ENCODE measurements around the gene CASKIN2. TPM values are rescaled to one million over a fixed set of nuclear protein-coding genes. Genes with fewer than 3 reads are reported as not detected.
"Not testable (repeated sequence)": the region's sequence is repeated elsewhere in the genome, so short reads cannot be mapped to it uniquely, and the experiment has no call there.

The CASKIN2 gene
- total and polyA plus RNA-seq, 5 donors, result 25.9 to 50.4 (median 43.4) TPM

DNA sequence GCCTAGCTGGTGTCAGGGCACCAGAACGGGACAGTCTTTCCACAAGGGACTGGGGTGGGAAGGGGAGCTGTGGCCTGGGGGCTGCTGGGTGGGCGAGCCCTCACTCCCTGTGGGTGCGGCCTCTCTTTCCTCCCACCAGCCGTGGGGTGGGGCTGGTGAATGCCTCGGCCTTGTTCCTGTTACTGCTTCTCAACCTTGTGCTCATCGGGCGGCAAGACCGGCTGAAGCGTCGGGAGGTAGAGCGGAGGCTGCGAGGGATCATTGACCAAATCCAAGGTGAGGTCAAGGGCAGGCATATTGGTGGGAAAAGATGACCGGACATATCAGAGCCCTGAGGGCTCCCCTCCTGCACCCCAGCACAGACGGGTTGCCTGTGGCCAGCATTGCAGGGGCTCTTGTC is 29.2 kb downstream of the CASKIN2 start:
- WGBS, result 79% methylated on average over 14 of the region's 14 CpGs
- no peak for ATAC-seq
- Histone ChIP-seq H3K4me1 (ENCODE audit: control insufficient read depth, insufficient read depth, low read length) (peaks cover 8% of the 10 kb centered on the region), H3K27ac (ENCODE audit: low read length) (no peak overlapping the region), H3K27me3 (ENCODE audit: control insufficient read depth, insufficient read depth) (no peaks in the 10 kb centered on the region), H3K9me3 (ENCODE audit: control insufficient read depth, low read length) (no peaks in the 10 kb centered on the region), H3K4me3 (ENCODE audit: low read length) (no peak overlapping the region)
- intact Hi-C loops (cut with DNase I), result no loop called here
- peak in 1 of 3 donors; percentile 53 for DNase-seq

DNA sequence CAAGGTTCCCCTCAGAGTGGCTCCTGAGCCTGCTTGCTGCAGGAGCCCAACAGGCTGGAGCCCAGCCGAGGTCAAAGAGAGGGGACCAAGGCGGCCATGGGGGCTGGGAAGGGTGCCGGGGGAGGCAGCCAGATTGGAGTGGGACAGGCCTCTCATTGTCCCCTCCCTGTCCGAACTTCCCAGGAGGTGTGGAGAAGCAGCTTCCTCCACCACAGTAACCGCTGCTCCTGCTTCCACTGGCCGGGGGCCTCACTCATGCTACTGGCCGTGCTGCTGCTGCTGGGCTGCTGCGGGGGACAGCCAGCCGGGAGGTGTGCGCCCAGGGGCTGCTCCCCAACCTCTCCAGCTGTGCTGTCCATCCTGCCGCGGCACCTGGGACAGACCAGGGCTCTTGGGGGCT is 29.6 kb downstream of the CASKIN2 start:
- H3K27me3 ChIP-seq (ENCODE audit: control insufficient read depth, insufficient read depth), result no peaks in the 10 kb centered on the region
- 77% methylated on average over 12 of the region's 12 CpGs for WGBS
- peak overlapping the region; percentile 20 for H3K27ac ChIP-seq (ENCODE audit: low read length)
- ATAC-seq, result peak in 1 of 2 donors; percentile 13
- H3K9me3 ChIP-seq (ENCODE audit: control insufficient read depth, low read length), result no peaks in the 10 kb centered on the region
- H3K4me1 ChIP-seq (ENCODE audit: control insufficient read depth, insufficient read depth, low read length), result peaks cover 8% of the 10 kb centered on the region
- peak in 2 of 3 donors; percentile 75 to 77 for DNase-seq
- intact Hi-C loops (cut with DNase I), result no loop called here
- no peak overlapping the region for H3K4me3 ChIP-seq (ENCODE audit: low read length)

DNA sequence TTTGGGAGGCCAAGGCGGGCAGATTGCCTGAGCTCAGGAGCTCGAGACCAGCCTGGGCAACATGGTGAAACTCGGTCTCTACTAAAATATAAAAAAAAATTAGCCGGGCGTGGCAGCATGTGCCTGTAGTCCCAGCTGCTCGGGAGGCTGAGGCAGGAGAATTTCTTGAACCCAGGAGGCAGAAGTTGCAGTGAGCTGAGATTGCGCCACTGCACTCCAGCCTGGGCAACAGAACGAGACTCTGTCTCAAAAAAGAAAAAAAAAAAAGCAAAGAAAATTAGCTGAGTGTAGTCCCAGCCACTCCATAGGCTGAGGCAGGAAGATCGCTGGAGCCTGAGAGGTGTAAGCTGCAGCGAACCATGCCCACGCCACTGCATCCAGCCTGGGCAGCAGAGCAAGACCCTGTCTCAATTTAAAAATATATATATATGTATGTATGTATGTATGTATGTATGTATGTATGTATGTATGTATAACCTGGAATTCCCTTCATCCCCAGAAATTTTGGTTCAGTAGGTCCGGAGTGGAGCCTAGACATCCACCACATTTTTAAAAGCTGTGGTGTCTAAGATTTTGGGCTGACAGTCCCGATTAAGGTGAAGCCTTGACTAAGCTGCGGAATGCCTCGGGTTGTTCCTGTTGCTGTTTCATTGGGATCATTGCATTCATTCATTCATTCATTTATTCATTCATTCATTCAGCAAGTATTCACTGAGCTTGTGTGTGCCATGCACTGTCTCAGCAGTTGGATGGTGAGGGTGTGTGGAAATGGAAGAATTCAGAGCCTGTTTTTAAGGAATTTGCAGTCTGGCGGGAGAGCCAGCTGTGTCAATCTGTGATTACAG is 33.0 kb downstream of the CASKIN2 start:
- H3K27ac ChIP-seq (ENCODE audit: low read length), result no peak overlapping the region
- H3K9me3 ChIP-seq (ENCODE audit: control insufficient read depth, low read length), result no peaks in the 10 kb centered on the region
- H3K4me3 ChIP-seq (ENCODE audit: low read length), result no peak overlapping the region
- no peaks in the 10 kb centered on the region for H3K27me3 ChIP-seq (ENCODE audit: control insufficient read depth, insufficient read depth)
- H3K4me1 ChIP-seq (ENCODE audit: control insufficient read depth, insufficient read depth, low read length), result peaks cover 1% of the 10 kb centered on the region
- intact Hi-C loops (cut with DNase I), result no loop called here
- no peak for DNase-seq
- 86% methylated on average over 16 of the region's 16 CpGs for WGBS
- ATAC-seq, result no peak

DNA sequence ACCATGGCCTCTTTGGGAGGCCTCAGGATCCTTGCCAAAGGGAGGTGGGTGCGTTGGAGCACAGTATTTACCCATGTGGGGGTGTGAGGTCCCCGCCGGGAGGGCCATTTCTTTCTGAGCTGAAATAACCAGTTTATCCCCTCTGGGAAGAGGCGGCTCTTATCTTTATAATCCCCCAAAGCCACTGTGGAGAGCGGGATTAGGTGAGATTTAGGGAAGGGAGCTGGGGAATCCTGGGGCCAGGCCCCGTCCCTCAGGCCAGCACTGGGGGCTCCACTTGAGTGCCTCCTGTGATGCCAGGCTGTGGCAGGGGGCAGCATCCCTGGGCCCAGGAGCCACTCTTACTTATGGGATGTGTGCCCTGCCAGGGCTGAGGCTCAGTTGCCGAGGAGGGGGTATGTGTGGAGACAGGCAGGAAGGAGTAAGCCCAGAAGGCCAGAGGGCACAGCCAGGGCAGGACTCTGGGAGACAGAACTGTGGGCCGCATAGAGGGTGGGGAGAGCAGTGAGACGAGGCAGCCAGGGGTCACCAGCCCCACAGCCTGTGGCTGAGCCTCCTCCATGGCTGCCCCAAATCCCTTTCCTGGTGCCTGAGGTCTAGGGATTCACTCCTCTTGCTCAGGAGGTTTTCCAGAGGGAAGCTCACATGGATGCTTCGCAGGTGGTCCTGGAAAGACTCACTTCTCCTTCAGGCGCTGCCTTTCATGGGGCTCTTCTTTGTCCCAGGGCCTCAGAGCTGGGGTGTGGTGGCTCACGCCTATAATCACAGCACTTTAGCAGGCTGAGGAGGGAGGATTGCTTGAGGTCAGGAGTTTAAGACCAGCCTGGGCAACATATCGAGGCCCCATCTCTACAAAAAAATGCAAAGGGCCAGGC is 33.9 kb downstream of the CASKIN2 start:
- WGBS, result 81% methylated on average over 13 of the region's 13 CpGs

DNA sequence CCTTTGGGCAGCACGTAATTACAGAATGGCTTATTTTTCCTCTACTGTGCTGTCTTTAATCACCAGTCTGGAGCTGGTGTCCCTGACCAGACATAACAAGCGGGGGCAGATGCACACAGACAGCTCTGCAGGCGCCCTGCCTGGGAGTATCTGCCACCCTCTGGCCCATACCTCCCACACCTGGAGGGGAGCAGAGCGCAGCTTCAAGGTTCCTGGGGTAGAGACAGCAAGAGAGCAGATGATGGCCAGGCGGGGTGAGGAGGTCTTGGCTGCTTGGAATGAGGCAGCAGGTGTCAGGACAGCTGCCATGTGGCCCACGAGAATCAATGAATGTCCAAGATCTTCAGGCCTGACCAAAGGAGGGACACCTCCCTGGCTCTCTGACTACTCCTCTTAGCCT is 35.1 kb downstream of the CASKIN2 start:
- Histone ChIP-seq H3K27ac (ENCODE audit: low read length) (no peak overlapping the region), H3K9me3 (ENCODE audit: control insufficient read depth, low read length) (no peaks in the 10 kb centered on the region), H3K4me3 (ENCODE audit: low read length) (no peak overlapping the region), H3K27me3 (ENCODE audit: control insufficient read depth, insufficient read depth) (no peaks in the 10 kb centered on the region), H3K4me1 (ENCODE audit: control insufficient read depth, insufficient read depth, low read length) (peaks cover 11% of the 10 kb centered on the region)
- no peak for DNase-seq
- WGBS, result 94% methylated on average over 6 of the region's 6 CpGs
- intact Hi-C loops (cut with DNase I), result no loop called here
- no peak for ATAC-seq

More for the DNA sequence above, 33.9 kb downstream of the CASKIN2 start:
- peaks cover 6% of the 10 kb centered on the region for H3K4me1 ChIP-seq (ENCODE audit: control insufficient read depth, insufficient read depth, low read length)
- intact Hi-C loops (cut with DNase I), result no loop called here
- no peaks in the 10 kb centered on the region for H3K9me3 ChIP-seq (ENCODE audit: control insufficient read depth, low read length)
- H3K27ac ChIP-seq (ENCODE audit: low read length), result no peak overlapping the region
- H3K27me3 ChIP-seq (ENCODE audit: control insufficient read depth, insufficient read depth), result no peaks in the 10 kb centered on the region
- DNase-seq, result no peak
- H3K4me3 ChIP-seq (ENCODE audit: low read length), result no peak overlapping the region
- ATAC-seq, result no peak

DNA sequence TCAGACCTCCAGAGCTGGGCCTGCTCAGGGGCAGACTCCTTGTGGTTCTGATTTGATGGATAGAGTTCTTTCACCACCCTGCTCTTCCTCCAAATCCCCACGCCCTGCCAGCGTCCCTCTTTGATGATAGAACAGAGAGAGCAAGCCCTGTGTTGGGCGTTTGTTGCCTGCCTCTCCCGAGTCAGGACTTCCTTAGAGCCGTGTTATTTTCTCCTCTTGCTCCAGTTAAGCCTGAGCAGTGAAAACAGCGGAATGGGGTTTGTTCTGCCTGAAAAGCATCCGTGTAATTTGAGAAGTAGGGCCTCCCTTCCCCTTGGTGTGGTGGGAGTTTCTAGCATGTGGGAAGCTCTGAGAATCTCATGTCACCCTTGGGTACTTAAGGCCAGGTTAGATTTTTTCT is 36.8 kb downstream of the CASKIN2 start:
- Histone ChIP-seq H3K4me3 (ENCODE audit: low read length) (no peak overlapping the region), H3K4me1 (ENCODE audit: control insufficient read depth, insufficient read depth, low read length) (peaks cover 12% of the 10 kb centered on the region), H3K9me3 (ENCODE audit: control insufficient read depth, low read length) (no peaks in the 10 kb centered on the region), H3K27me3 (ENCODE audit: control insufficient read depth, insufficient read depth) (no peaks in the 10 kb centered on the region), H3K27ac (ENCODE audit: low read length) (peak overlapping the region; percentile 28)
- WGBS, result 63% methylated on average over 7 of the region's 7 CpGs
- intact Hi-C loops (cut with DNase I), result no loop called here
- DNase-seq (no peak), ATAC-seq (no peak)

DNA sequence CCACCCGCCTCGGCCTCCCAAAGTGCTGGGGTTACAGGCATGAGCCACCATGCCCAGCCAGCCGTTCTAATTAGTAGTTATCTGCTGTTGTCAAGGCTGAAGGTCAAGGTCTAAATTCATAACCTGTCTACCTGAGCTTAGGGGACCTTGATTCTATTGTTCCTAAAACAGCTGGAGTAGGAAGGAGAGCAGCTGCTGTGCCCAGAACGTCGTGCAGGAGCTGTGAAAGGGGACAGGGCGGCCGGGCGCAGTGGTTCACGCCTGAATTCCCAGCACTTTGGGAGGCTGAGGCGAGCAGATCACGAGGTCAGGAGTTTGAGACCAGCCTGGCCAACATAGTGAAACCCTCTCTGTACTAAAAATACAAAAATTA is 37.9 kb downstream of the CASKIN2 start:
- H3K4me1 ChIP-seq (ENCODE audit: control insufficient read depth, insufficient read depth, low read length), result peaks cover 16% of the 10 kb centered on the region
- ATAC-seq; intact Hi-C loops (cut with DNase I); DNase-seq; H3K9me3 ChIP-seq (ENCODE audit: control insufficient read depth, low read length); H3K4me3 ChIP-seq (ENCODE audit: low read length); H3K27me3 ChIP-seq (ENCODE audit: control insufficient read depth, insufficient read depth): not testable (repeated sequence)
- WGBS, result 82% methylated on average over 11 of the region's 11 CpGs
- H3K27ac ChIP-seq (ENCODE audit: low read length), result peak overlapping the region; percentile 54

DNA sequence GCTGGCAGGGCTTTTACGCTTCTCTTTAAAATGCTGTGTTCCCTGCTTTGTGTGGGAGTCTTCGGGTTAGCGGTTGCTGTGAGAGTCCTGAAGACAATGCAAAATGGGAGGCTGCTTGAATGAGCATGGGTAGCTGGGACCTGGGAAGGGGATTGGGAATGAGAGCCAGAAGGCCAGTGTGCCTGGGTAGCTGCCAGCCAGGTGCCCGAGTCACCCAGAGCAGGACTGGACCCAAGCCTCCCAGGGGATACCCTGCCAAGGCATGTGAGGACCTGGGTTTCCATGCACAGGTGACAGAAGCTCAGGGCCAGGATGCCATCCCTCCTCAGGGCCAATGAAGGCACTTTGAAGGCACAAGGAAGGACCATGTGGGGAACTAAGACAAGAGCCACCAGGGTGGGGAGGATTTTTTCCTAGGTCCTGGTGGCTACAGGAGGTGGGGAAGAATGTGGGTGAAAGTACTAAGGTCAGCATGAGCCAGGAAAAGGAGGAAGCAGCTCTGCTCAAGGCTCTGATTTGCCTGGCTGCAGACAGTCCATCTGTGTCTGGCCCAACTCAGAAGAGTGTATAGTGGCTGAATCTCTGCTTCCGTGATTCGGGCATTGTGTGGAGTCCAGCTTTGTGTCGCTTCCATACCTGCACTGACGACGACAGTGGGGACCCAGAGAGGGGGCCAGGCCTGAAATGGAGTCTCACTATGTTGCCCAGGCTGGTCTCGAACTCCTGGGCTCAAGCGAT is 38.4 kb downstream of the CASKIN2 start:
- H3K27ac ChIP-seq (ENCODE audit: low read length), result peak overlapping the region; percentile 54
- WGBS, result 44% methylated on average over 11 of the region's 11 CpGs
- intact Hi-C loops (cut with DNase I), result no loop called here
- ATAC-seq, result peak in 1 of 2 donors; percentile 14
- peak in 1 of 3 donors; percentile 61 for DNase-seq
- no peaks in the 10 kb centered on the region for H3K27me3 ChIP-seq (ENCODE audit: control insufficient read depth, insufficient read depth)
- H3K4me3 ChIP-seq (ENCODE audit: low read length), result no peak overlapping the region
- H3K4me1 ChIP-seq (ENCODE audit: control insufficient read depth, insufficient read depth, low read length), result peaks cover 16% of the 10 kb centered on the region
- no peaks in the 10 kb centered on the region for H3K9me3 ChIP-seq (ENCODE audit: control insufficient read depth, low read length)

DNA sequence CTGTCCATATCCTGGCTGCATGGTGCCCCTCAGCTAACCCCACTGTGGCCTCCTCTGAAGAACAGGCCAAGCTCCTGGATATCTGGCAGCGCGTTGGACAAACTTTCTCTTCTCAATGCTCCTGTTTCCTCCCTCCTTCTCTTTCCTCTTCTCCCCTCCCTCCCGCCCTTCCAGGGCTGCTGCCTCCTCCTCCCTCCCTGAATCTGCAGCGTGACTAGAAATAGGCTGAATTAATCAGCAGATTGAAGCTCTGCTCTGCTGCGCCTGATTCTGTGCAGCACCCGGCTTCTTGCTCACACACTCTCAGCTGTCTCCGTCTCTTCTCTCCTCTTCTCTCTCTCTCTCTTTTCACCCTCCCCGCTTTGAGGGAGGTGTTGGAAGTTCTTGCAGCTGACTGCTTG is 39.1 kb downstream of the CASKIN2 start:
- intact Hi-C loops (cut with DNase I), result no loop called here
- ATAC-seq (peak; percentile 71 to 72), DNase-seq (peak in 2 of 3 donors; percentile 69 to 73)
- Histone ChIP-seq H3K9me3 (ENCODE audit: control insufficient read depth, low read length) (no peaks in the 10 kb centered on the region), H3K4me3 (ENCODE audit: low read length) (no peak overlapping the region), H3K27ac (ENCODE audit: low read length) (peak overlapping the region; percentile 63), H3K4me1 (ENCODE audit: control insufficient read depth, insufficient read depth, low read length) (peaks cover 16% of the 10 kb centered on the region), H3K27me3 (ENCODE audit: control insufficient read depth, insufficient read depth) (no peaks in the 10 kb centered on the region)
- WGBS, result 11% methylated on average over 8 of the region's 8 CpGs

DNA sequence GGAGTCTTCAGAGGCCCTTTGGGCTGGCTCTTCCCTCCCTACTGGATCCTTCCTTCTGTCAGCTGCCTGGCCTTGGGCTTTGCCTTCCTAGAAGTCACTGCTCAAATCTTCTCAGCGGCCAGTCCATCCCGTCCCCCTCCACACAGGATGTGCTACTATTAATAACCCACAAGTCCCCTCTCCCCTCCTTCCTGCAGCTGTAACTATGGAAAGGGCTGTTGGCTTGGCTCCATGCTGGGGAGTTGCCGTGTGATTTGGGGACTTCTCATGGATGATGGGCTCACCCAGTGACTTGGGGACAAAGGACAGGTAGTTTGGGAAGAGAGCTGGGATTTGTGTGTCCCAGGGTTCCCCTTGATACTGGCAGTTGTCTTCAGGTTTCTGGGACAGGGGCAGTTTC is 39.5 kb downstream of the CASKIN2 start:
- Histone ChIP-seq H3K4me1 (ENCODE audit: control insufficient read depth, insufficient read depth, low read length) (peaks cover 16% of the 10 kb centered on the region), H3K4me3 (ENCODE audit: low read length) (no peak overlapping the region), H3K27me3 (ENCODE audit: control insufficient read depth, insufficient read depth) (no peaks in the 10 kb centered on the region), H3K9me3 (ENCODE audit: control insufficient read depth, low read length) (no peaks in the 10 kb centered on the region), H3K27ac (ENCODE audit: low read length) (peak overlapping the region; percentile 63)
- WGBS, result 11% methylated on average over 3 of the region's 3 CpGs
- ATAC-seq (peak; percentile 71 to 73), DNase-seq (peak in 2 of 3 donors; percentile 71 to 73)
- intact Hi-C loops (cut with DNase I), result no loop called here

Measured in right cardiac atrium (tissue), 5 donors.